HG02852 (cell line): ENCODE results near the gene PUM1.
"Not testable (repeated sequence)": the region's sequence is repeated elsewhere in the genome, so short reads cannot be mapped to it uniquely, and the experiment has no call there.

ENCODE experiments used
- ATAC-seq: cut with Tn5 transposase; IDR thresholded peaks from one replicate; pipeline ENCODE4 v1.9.1; 2021; ENCODE audit warnings: mild to moderate bottlenecking, moderate library complexity; ENCODE audit not compliant: unreplicated experiment

The PUM1 gene, protein sequence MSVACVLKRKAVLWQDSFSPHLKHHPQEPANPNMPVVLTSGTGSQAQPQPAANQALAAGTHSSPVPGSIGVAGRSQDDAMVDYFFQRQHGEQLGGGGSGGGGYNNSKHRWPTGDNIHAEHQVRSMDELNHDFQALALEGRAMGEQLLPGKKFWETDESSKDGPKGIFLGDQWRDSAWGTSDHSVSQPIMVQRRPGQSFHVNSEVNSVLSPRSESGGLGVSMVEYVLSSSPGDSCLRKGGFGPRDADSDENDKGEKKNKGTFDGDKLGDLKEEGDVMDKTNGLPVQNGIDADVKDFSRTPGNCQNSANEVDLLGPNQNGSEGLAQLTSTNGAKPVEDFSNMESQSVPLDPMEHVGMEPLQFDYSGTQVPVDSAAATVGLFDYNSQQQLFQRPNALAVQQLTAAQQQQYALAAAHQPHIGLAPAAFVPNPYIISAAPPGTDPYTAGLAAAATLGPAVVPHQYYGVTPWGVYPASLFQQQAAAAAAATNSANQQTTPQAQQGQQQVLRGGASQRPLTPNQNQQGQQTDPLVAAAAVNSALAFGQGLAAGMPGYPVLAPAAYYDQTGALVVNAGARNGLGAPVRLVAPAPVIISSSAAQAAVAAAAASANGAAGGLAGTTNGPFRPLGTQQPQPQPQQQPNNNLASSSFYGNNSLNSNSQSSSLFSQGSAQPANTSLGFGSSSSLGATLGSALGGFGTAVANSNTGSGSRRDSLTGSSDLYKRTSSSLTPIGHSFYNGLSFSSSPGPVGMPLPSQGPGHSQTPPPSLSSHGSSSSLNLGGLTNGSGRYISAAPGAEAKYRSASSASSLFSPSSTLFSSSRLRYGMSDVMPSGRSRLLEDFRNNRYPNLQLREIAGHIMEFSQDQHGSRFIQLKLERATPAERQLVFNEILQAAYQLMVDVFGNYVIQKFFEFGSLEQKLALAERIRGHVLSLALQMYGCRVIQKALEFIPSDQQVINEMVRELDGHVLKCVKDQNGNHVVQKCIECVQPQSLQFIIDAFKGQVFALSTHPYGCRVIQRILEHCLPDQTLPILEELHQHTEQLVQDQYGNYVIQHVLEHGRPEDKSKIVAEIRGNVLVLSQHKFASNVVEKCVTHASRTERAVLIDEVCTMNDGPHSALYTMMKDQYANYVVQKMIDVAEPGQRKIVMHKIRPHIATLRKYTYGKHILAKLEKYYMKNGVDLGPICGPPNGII

GRCh38 chr1:31065310-31066217, at the start of gene PUM1:
Gene PUM1 (minus strand): TSS chr1:31065717. CDS start chr1:31059566, 6,151 bp downstream.
- ATAC-seq = peak; percentile 93

DNA sequence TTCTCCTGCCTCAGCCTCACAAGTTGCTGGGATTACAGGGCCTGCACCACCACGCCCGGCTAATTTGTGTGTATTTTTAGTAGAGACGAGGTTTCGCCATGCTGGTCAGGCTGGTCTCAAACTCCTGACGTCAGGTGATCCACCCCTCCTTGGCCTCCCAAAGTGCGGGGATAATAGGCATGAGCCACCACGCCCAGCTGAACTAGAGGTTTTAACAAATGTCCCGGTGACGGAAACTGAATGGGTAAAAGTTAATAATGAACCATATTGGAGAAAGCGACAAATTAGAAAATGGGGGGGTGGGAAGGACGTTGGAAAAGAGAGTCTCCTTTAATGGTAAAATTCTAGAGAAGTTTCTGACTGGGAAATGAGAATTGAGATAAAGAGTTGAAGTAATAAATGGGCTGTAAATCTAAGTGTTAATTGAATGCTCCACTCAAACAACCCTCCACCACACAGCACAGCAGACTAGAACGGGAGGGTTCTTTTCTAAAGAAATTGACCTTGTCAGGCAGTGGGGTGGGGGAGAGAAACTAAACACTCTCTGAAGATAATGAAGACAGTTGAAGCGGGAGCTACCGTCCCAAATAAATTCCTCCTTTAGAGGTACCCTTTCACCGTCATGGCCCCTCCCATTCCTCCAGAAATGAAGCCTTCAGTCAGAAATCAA, 46.9 kb upstream of the PUM1 start:
- ATAC-seq = no peak

DNA sequence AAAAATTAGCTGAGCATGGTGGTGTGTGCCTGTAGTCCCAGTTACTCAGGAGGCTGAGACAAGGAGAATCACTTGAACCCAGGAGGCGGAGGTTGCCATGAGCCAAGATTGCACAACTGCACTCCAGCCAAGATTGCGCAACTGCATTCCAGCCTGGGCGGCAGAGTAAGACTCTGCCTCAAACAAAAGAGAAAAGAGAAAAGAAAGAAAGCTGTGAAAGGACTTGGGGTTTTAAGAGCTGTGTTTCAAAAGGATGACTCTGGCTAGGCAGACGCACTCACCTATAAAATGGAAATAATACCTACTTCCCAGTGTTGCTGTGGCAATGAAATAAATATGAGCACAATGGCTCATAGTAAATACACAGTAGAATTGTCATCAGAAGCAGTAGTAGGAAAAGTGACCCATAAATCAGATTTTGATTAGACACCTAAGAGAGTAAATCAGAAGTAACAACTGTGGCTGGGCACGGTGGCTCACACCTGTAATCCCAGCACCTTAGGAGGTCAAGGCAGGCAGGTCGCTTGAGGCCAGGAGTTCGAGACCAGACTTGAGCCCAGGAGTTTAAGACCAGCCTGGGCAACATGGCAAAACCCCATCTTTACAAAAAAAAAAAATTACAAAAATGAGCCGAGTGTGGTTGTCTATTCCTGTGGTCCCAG, 45.9 kb upstream of the PUM1 start:
- no peak for ATAC-seq

- ATAC-seq = no peak
These were observed 45.3 kb upstream of the PUM1 start for GRCh38 chr1:31110846-31111245.

- ATAC-seq = no peak
These were observed 43.3 kb upstream of the PUM1 start for GRCh38 chr1:31108861-31109260.

DNA sequence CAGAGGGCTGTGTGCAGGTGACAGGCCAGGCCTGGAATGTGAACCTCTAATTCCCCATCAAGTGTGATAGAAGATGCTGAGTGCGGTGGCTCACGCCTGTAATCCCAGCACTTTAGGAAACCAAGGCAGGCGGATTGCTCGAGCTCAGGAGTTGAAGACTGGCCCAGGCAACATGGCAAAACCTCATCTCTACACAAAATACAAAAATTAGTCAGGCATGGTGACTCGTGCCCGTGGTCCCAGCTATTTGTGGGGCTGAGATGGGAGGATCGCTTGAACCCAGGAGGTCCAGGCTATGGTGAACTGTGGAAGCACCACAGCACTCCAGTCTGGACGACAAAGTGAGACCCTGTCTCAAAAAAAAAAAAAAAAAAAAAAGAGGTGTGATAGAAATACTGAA, 40.1 kb upstream of the PUM1 start:
- no peak for ATAC-seq

GRCh38 chr1:31102501-31102950, 37.0 kb upstream of the PUM1 start:
- ATAC-seq = no peak

- no peak for ATAC-seq
These were observed 35.6 kb upstream of the PUM1 start for GRCh38 chr1:31101147-31101502.

- no peak for ATAC-seq
These were observed 33.9 kb upstream of the PUM1 start for GRCh38 chr1:31099293-31100032.

- ATAC-seq = no peak
These were observed 30.5 kb upstream of the PUM1 start for GRCh38 chr1:31095985-31096384.

- no peak for ATAC-seq
These were observed 29.9 kb upstream of the PUM1 start for GRCh38 chr1:31095298-31095981.

DNA sequence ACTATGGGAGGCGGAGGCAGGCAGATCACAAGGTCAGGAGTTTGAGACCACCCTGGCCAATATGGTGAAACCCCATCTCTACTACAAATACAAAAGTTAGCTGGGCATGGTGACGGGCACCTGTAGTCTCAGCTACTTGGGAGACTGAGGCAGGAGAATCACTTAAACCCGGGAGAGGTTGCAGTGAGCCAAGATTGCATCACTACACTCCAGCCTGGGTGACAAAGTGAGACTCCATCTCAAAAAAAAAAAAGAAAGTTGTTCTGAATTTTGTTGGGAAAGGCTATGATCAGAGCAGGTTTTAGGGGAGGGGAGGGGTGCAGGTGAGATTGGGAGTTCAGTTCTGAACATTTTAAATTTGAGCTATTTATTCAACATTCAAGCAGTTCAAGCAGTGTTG, 22.6 kb upstream of the PUM1 start:
- not testable (repeated sequence) for ATAC-seq

DNA sequence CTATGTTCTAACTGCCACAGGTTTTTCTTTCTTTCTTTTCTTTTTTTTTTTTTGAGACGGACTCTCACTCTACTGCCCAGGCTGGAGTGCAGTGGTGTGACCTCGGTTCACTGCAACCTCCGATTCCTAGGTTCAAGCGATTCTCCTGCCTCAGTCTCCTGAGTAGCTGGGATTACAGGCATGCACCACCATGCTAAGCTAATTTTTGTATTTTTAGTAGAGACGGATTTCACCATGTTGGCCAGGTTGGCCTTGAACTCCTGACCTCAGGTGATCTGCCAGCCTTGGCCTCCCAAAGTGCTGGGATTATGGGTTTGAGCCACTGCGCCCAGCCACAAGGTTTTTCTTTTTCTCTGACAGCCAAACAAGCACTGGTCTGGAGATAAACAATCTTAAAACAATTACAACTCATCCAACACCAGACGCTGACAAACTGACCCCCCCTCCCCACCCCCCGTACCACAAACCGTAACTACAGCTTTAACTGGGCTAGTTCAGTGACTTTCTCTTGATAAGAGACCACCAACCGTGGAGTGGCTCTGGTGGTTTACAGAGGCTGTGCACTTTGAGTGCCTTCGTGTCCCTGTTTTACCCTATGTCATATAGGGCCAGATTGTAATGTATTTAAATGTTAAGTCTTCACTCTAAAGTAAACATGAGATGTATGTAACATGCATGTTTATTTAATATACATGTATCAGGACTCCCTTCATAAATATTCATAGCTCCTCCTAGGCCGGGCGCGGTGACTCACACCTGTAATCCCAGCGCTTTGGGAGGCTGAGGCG, 19.5 kb upstream of the PUM1 start:
- ATAC-seq = no peak

DNA sequence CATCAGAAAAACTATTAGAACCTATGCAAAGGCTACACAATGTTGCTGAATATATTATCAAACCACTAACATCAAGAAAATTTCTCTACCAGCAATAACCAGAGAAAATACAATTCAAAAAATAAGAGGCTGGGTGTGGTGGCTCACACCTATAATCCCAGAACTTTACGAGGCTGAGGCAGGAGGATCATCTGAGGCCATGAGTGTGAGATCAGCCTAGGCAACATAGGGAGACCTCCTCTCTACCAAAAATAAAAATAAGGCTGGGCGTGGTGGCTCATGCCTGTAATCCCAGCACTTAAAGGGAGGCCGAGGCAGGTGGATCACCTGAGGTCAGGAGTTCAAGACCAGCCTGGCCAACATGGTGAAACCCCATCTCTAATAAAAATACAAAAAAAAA, 16.9 kb upstream of the PUM1 start:
- ATAC-seq = no peak

- no peak for ATAC-seq
These were observed 7.5 kb upstream of the PUM1 start for GRCh38 chr1:31073044-31073443.

DNA sequence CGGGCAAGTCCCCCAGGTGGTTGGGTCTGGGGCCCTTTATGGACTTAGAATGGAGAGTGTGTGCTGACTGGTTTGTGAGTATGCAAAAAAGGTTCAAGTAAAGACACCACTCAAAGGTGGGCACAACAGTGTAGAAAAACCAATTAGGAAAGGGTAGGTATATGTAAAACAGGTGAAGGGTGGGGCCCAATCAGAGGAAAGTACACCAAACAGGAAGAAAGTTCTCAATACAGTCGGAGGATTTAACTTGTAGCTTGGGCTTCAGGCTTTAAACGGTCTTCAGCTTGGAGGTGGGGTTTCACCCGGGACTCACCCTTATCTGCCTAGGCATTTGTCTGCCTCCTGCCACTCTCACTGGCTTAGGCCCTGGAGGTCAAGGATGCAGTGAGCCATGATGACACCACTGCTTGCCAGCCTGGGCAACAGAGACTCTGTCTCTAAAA, 6.8 kb upstream of the PUM1 start:
- no peak for ATAC-seq

GRCh38 chr1:31069392-31069791, 3.9 kb upstream of the PUM1 start:
- no peak for ATAC-seq
